GM23338 (cell line): ENCODE data around the gene CACNB2. TPM values are rescaled to one million over a fixed set of nuclear protein-coding genes. Genes with fewer than 3 reads are reported as not detected.

Experiments used
- JUNB ChIP-seq: IDR thresholded peaks from one replicate; pipeline ENCODE4 v1.6.1; 2016; ENCODE audit warnings: antibody characterized with exemption; ENCODE audit not compliant: unreplicated experiment
- NANOG ChIP-seq: IDR thresholded peaks from 2 replicates; pipeline ENCODE4 v1.6.1; 2016; ENCODE audit warnings: antibody characterized with exemption, borderline replicate concordance
- POLR2AphosphoS5 ChIP-seq: IDR thresholded peaks from 2 replicates; pipeline ENCODE4 v1.6.1; 2016; ENCODE audit warnings: antibody characterized with exemption, low read depth
- REST ChIP-seq: IDR thresholded peaks from one replicate; pipeline ENCODE4 v1.6.1; 2018; ENCODE audit warnings: antibody characterized with exemption; ENCODE audit not compliant: unreplicated experiment
- STAT1 ChIP-seq: IDR thresholded peaks from one replicate; pipeline ENCODE4 v1.6.1; 2016; ENCODE audit warnings: antibody characterized with exemption; ENCODE audit not compliant: unreplicated experiment
- ZNF331 ChIP-seq: fragments of 250-450 bp; sonication (Bioruptor Pico); IDR thresholded peaks from 2 replicates; pipeline ENCODE4 v1.5.0; 2020; ENCODE audit warnings: low read depth, mild to moderate bottlenecking, moderate library complexity
- polyA plus RNA-seq: library from polyadenylated mRNA; unstranded; fragments of >200 nt; fragmentation: Nextera tagmentation; extraction: Ambion mirVana; gene quantifications from 2 replicates; pipeline ENCODE4 v1.2.1, GENCODE V29; 2016
- total RNA-seq: library from RNA; depleted of rRNA; stranded (reverse); fragments of >200 nt; shearing (Covaris generic); gene quantifications from 2 replicates; pipeline ENCODE4 v1.2.3, GENCODE V29; 2014
- TF ChIP-seq, protein P1 (sequence below): fragments of 250-450 bp; sonication (Bioruptor Pico); IDR thresholded peaks from 2 replicates; pipeline ENCODE4 v1.5.0; 2020; ENCODE audit warnings: mild to moderate bottlenecking, moderate library complexity

CACNB2 gene
- total and polyA plus RNA-seq, 2 experiments from 2014 or later: 5.0 to 5.9 TPM

- TF ChIP-seq REST (no peak), POLR2AphosphoS5 (no peak), STAT1 (no peak), JUNB (no peak), ZNF331 (CRISPR knock-in tag) (no peak), NANOG (no peak)
- TF ChIP-seq, protein P1, sequence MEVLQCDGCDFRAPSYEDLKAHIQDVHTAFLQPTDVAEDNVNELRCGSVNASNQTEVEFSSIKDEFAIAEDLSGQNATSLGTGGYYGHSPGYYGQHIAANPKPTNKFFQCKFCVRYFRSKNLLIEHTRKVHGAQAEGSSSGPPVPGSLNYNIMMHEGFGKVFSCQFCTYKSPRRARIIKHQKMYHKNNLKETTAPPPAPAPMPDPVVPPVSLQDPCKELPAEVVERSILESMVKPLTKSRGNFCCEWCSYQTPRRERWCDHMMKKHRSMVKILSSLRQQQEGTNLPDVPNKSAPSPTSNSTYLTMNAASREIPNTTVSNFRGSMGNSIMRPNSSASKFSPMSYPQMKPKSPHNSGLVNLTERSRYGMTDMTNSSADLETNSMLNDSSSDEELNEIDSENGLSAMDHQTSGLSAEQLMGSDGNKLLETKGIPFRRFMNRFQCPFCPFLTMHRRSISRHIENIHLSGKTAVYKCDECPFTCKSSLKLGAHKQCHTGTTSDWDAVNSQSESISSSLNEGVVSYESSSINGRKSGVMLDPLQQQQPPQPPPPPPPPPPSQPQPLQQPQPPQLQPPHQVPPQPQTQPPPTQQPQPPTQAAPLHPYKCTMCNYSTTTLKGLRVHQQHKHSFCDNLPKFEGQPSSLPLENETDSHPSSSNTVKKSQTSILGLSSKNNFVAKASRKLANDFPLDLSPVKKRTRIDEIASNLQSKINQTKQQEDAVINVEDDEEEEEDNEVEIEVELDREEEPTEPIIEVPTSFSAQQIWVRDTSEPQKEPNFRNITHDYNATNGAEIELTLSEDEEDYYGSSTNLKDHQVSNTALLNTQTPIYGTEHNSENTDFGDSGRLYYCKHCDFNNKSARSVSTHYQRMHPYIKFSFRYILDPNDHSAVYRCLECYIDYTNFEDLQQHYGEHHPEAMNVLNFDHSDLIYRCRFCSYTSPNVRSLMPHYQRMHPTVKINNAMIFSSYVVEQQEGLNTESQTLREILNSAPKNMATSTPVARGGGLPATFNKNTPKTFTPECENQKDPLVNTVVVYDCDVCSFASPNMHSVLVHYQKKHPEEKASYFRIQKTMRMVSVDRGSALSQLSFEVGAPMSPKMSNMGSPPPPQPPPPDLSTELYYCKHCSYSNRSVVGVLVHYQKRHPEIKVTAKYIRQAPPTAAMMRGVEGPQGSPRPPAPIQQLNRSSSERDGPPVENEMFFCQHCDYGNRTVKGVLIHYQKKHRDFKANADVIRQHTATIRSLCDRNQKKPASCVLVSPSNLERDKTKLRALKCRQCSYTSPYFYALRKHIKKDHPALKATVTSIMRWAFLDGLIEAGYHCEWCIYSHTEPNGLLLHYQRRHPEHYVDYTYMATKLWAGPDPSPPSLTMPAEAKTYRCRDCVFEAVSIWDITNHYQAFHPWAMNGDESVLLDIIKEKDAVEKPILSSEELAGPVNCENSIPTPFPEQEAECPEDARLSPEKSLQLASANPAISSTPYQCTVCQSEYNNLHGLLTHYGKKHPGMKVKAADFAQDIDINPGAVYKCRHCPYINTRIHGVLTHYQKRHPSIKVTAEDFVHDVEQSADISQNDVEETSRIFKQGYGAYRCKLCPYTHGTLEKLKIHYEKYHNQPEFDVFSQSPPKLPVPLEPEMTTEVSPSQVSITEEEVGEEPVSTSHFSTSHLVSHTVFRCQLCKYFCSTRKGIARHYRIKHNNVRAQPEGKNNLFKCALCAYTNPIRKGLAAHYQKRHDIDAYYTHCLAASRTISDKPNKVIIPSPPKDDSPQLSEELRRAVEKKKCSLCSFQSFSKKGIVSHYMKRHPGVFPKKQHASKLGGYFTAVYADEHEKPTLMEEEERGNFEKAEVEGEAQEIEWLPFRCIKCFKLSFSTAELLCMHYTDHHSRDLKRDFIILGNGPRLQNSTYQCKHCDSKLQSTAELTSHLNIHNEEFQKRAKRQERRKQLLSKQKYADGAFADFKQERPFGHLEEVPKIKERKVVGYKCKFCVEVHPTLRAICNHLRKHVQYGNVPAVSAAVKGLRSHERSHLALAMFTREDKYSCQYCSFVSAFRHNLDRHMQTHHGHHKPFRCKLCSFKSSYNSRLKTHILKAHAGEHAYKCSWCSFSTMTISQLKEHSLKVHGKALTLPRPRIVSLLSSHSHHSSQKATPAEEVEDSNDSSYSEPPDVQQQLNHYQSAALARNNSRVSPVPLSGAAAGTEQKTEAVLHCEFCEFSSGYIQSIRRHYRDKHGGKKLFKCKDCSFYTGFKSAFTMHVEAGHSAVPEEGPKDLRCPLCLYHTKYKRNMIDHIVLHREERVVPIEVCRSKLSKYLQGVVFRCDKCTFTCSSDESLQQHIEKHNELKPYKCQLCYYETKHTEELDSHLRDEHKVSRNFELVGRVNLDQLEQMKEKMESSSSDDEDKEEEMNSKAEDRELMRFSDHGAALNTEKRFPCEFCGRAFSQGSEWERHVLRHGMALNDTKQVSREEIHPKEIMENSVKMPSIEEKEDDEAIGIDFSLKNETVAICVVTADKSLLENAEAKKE: no peak
These were observed 21.9 kb downstream of the CACNB2 start (continued) for GRCh38 chr10:18162021-18162627.
